AG04450 (cell line): Measurements from ENCODE around the gene MIDN. TPM values are rescaled to one million over a fixed set of nuclear protein-coding genes. Genes with fewer than 3 reads are reported as not detected.

ENCODE experiments used
- CTCF ChIA-PET: fragments of 300-600, 350-600 bp; formaldehyde crosslinking; extraction: SDS; loops from one replicate; lab custom pipeline; 2022; ENCODE audit warnings: antibody characterized with exemption, inconsistent platforms; lab: Charles Lee
- POLR2A ChIA-PET: fragments of 350-600 bp; formaldehyde crosslinking; extraction: SDS; loops from one replicate; lab custom pipeline; 2021; ENCODE audit warnings: antibody characterized with exemption, inconsistent platforms; lab: Yijun Ruan, JAX
- DNase-seq: peaks from one replicate; pipeline ENCODE4 v3.0.0-alpha.2; 2011; ENCODE audit warnings: low read depth, low spot score
- H3K27ac ChIP-seq: one replicate; pipeline ENCODE4 v1.5.1; 2012; ENCODE audit warnings: low read depth, low read length, control low read depth
- H3K27me3 ChIP-seq: one replicate; pipeline ENCODE4 v1.6.0; 2012; ENCODE audit warnings: low read length; ENCODE audit not compliant: control insufficient read depth, insufficient read depth
- H3K4me3 ChIP-seq: 2 replicates; pipeline ENCODE4 v1.5.1; 2011; ENCODE audit warnings: mild to moderate bottlenecking, low read depth, low read length, control low read depth
- H3K9me3 ChIP-seq: 2 replicates; pipeline ENCODE4 v1.5.1; 2012; ENCODE audit warnings: low read length; ENCODE audit not compliant: control insufficient read depth, insufficient read depth
- polyA plus RNA-seq: library from polyadenylated mRNA; depleted of rRNA; stranded (reverse); fragments of >200 nt; gene quantifications from 2 replicates; pipeline ENCODE4 v1.2.3, GENCODE V29; 2011
- TF ChIP-seq, protein P1 (sequence below): IDR thresholded peaks from 2 replicates; pipeline ENCODE4 v1.5.1; 2011; ENCODE audit warnings: low read depth, low read length, control low read depth, inconsistent platforms

The MIDN gene
- polyA plus RNA-seq, 1 experiment: 6.6 TPM

DNA sequence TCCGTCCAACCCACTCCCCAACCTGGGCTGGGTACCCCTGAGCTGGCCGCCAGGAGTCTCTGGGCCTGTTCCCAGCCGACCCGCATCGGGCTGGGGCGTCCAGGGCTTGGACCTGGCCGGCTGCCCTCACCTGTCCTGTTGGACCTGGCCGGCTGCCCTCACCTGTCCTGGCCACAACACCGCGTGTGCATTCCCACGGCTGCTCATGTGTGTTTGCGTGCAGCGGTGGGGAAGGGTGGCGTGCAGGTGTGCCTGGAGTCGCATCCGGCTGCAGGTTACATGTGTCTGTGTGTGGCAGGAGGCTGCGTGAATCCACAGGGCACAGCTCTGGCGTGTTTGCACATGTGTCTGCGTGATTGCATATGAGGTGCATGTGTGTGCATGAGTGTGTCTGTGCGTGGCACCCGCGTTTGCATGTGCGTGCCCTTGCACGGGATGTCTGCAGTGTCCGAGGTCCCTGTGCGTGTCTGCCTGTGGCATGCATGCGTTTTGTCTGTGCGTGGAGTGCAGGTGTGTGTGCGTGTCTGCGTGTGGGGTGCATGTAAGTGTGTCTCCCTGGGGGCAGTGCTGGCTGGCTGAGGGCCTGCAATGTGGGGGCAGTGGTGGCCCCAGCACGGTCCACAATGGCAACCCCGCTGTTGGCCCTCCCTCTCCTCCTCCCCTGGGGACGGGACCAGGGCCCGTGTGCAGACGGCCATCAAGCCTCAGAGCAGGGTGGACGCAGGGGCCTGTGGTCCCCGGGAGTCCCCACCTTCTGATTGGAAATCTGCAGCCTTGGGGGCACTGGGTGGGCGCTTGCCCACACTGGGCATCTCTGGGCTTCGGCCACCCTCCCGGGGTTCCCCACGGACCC is 40.7 kb downstream of the MIDN start:
- H3K4me3 ChIP-seq: no peak overlapping the region
- POLR2A ChIA-PET: no interaction called here
- CTCF ChIA-PET: no interaction called here
- peaks cover 46% of the 10 kb centered on the region for H3K27me3 ChIP-seq
- TF ChIP-seq, protein P1, sequence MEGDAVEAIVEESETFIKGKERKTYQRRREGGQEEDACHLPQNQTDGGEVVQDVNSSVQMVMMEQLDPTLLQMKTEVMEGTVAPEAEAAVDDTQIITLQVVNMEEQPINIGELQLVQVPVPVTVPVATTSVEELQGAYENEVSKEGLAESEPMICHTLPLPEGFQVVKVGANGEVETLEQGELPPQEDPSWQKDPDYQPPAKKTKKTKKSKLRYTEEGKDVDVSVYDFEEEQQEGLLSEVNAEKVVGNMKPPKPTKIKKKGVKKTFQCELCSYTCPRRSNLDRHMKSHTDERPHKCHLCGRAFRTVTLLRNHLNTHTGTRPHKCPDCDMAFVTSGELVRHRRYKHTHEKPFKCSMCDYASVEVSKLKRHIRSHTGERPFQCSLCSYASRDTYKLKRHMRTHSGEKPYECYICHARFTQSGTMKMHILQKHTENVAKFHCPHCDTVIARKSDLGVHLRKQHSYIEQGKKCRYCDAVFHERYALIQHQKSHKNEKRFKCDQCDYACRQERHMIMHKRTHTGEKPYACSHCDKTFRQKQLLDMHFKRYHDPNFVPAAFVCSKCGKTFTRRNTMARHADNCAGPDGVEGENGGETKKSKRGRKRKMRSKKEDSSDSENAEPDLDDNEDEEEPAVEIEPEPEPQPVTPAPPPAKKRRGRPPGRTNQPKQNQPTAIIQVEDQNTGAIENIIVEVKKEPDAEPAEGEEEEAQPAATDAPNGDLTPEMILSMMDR: no peak
- H3K27ac ChIP-seq: no peak overlapping the region
- H3K9me3 ChIP-seq: no peaks in the 10 kb centered on the region; the same call in 1 of the 2 replicates
- DNase-seq: no peak

DNA sequence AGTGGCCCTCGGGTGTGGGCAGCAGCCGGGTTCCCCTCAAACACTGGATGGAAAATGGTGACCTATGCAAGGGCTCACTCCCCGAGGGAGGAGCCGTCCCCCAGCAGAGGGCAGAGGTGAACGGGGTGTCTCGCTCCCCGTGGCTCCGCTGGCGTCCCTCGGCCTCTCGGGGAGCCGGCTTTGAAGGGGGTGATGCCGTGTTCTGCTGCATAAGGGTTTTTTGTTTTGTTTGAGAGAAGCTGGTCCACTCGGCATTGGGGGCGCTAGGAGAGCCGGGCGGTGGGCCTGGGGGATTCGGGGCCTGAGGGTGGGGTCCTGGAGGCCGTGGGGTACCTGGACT is 41.3 kb downstream of the MIDN start:
- TF ChIP-seq, protein P1: no peak
- H3K4me3 ChIP-seq: no peak overlapping the region
- ChIA-PET POLR2A (no interaction called here), CTCF (no interaction called here)
- peaks cover 43% of the 10 kb centered on the region for H3K27me3 ChIP-seq
- H3K9me3 ChIP-seq: no peaks in the 10 kb centered on the region; the same call in 1 of the 2 replicates
- no peak for DNase-seq
- H3K27ac ChIP-seq: no peak overlapping the region

DNA sequence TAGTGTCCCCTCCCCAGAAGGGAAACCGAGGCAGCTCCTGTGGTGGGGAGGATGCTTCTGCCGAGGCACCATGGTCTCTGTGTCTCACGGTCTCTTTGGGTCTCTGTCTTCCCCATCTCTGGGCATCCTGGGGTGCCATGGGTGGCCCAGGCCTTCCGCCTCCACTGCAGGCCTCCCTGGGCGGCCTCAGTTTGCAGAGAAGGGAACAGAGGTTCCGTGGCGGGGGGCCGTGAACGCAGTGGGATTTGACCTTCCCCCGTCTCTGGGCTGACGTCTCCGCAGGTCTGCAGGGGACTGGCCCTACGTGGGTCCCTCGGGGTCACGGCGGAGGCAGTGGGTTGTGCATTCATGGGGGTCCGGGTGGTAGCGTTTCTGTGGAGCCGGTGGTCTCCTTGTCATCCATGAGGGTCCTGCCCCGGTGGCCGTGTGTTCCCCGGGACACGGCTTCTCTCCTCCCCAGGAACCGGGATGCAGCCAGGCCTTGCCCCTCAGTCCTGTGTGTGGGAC is 41.9 kb downstream of the MIDN start:
- Histone ChIP-seq H3K9me3 (no peaks in the 10 kb centered on the region; the same call in 1 of the 2 replicates), H3K4me3 (no peak overlapping the region), H3K27me3 (peaks cover 38% of the 10 kb centered on the region), H3K27ac (no peak overlapping the region)
- POLR2A ChIA-PET: no interaction called here
- DNase-seq: no peak
- TF ChIP-seq, protein P1: no peak
- CTCF ChIA-PET: no interaction called here

DNA sequence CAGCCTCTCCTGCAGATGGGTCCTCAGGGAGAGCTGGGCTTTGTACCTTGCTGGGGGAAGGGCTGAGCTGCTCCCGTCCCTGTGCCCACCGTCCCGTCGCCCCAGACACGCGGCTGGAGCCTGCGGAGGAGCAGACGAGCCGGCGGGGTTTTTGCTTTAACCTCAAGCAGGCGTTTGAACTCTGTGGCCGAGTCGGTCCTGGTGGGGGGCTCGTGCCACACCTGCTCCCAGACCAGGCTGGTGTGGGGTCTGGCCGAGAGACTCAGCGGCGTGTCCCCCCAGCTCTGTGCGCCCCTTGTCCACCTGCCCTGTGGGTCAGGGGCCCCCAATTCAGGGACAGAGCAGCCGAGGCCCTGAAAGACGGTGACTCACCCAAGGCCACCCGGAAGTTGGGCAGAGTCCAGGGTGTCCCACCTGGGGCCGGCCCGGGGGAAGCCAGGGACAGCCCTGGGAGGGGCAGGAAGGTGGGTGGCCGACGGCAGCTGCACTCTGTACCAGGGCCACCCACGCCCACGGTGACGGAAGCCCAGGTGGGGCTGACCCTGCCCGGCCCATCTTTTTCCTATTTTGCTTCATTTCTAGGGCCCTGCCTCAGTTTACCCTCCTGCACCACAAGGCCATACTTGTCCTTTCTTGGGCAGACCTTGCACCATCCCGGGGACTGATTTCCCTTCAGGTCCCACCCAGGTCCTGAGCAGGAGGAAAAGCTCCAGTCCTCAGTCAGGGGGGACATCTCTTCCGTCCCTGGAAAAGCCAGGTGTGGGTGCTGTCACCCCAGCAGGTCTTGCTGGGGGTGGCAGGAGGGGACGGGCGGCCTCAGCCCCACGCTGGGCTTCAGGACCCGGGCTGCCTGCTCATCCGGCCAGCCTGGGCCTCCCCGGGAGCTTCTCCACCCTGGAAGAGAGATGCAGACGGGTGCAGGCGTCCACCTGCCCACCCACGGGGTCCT is 42.6 kb downstream of the MIDN start:
- Histone ChIP-seq H3K27ac (no peak overlapping the region), H3K27me3 (peaks cover 37% of the 10 kb centered on the region), H3K4me3 (no peak overlapping the region), H3K9me3 (no peaks in the 10 kb centered on the region; the same call in 1 of the 2 replicates)
- DNase-seq: no peak
- ChIA-PET CTCF (no interaction called here), POLR2A (interaction anchor here (0.7 to 1.4 kb wide), 3 partner anchors 20 to 92 kb away, joined by 3 to 5 read pairs (median 4); partner anchors contain the start of gene NDUFS7)
- TF ChIP-seq, protein P1: no peak
